ENCODE data around the gene THSD7A. TPM values are rescaled to one million over a fixed set of nuclear protein-coding genes. Genes with fewer than 3 reads are reported as not detected.

THSD7A gene
- total and polyA plus RNA-seq, 2 experiments from 2014 or later = 4.0 to 8.3 TPM

DNA sequence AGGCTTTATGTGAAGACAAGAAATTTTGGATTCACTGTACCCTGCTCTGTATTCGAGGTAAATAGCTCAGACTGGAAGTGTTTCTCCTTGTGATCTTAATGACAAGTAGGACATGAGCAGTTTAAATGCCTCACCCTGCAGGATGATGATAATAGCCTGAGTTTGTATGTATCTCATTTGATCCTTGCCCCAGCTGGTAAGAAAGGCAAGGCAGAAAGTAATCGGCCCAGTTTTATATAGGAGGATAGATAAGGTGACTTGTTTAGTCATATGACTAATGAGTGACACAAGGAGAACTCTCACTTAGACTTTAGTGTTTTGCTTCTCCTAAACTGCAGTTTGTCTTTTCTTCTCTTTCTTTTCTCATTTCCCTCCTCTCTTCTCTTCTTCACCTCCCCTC is 485.7 kb downstream of the THSD7A start:
- H3K79me2 ChIP-seq = no peaks in the 10 kb centered on the region
- no peaks in the 10 kb centered on the region for H3K9me3 ChIP-seq (ENCODE audit: low read depth)
- H3K27ac ChIP-seq = no peak overlapping the region
- no peaks in the 10 kb centered on the region for H3K9me2 ChIP-seq (replicated peaks; ENCODE audit: insufficient read depth)
- H2AFZ ChIP-seq = no peak overlapping the region
- H3K36me3 ChIP-seq (replicated peaks; ENCODE audit: insufficient read depth, low read depth) = no peaks in the 10 kb centered on the region
- no peaks in the 10 kb centered on the region for H3K27me3 ChIP-seq
- H3K4me1 ChIP-seq (ENCODE audit: insufficient read depth) = no peaks in the 10 kb centered on the region
- no peak overlapping the region for H3K4me3 ChIP-seq
- no peaks in the 10 kb centered on the region for H4K20me1 ChIP-seq (ENCODE audit: insufficient read depth, poor library complexity, severe bottlenecking)
- DNase-seq (ENCODE audit: low spot score) = peak; percentile 30
- no peak overlapping the region for H3K4me2 ChIP-seq
- 57% methylated on average over 2 of the region's 2 CpGs for WGBS (ENCODE audit: low lambda C conversion rate, missing lambda C conversion rate)
- TF ChIP-seq EZH2 (IDR thresholded peaks at IDR 0.05; ENCODE audit: borderline replicate concordance) = no peak
- TF ChIP-seq, protein P1, sequence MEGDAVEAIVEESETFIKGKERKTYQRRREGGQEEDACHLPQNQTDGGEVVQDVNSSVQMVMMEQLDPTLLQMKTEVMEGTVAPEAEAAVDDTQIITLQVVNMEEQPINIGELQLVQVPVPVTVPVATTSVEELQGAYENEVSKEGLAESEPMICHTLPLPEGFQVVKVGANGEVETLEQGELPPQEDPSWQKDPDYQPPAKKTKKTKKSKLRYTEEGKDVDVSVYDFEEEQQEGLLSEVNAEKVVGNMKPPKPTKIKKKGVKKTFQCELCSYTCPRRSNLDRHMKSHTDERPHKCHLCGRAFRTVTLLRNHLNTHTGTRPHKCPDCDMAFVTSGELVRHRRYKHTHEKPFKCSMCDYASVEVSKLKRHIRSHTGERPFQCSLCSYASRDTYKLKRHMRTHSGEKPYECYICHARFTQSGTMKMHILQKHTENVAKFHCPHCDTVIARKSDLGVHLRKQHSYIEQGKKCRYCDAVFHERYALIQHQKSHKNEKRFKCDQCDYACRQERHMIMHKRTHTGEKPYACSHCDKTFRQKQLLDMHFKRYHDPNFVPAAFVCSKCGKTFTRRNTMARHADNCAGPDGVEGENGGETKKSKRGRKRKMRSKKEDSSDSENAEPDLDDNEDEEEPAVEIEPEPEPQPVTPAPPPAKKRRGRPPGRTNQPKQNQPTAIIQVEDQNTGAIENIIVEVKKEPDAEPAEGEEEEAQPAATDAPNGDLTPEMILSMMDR (IDR thresholded peaks at IDR 0.05; ENCODE audit: poor library complexity) = no peak
- no peak for TF ChIP-seq EZH2phosphoT487 (IDR thresholded peaks at IDR 0.05; ENCODE audit: low read depth, severe bottlenecking, unreplicated experiment)

DNA sequence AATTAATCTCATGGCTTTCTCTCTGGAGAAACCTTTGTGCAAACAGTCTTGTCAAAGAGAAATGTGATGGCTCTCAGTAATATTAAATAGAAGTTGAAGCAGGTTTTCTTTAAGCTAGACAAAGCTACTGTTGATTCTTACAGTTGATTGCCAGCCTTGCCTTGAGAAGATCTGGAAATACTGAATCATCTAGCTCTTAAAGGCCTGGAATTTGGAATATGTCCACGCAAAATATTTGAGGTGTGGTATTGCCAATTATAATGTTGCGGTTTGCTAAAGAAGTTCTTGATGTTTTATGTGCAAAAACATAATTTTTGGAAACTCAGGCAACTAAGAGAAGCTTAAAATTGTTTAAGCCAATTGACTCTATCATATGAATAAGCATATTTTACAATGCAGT is 486.4 kb downstream of the THSD7A start:
- Histone ChIP-seq H3K4me2 (no peak overlapping the region), H3K4me3 (no peak overlapping the region), H3K4me1 (ENCODE audit: insufficient read depth) (no peaks in the 10 kb centered on the region), H2AFZ (no peak overlapping the region), H4K20me1 (ENCODE audit: insufficient read depth, poor library complexity, severe bottlenecking) (no peaks in the 10 kb centered on the region), H3K27me3 (no peaks in the 10 kb centered on the region), H3K27ac (no peak overlapping the region), H3K79me2 (no peaks in the 10 kb centered on the region), H3K9me2 (replicated peaks; ENCODE audit: insufficient read depth) (no peaks in the 10 kb centered on the region), H3K36me3 (replicated peaks; ENCODE audit: insufficient read depth, low read depth) (no peaks in the 10 kb centered on the region), H3K9me3 (ENCODE audit: low read depth) (no peaks in the 10 kb centered on the region)
- no peak for DNase-seq (ENCODE audit: low spot score)
- 90% methylated on average over 2 of the region's 2 CpGs for WGBS (ENCODE audit: low lambda C conversion rate, missing lambda C conversion rate)
- TF ChIP-seq, protein P1 (IDR thresholded peaks at IDR 0.05; ENCODE audit: poor library complexity) = no peak
- TF ChIP-seq EZH2 (IDR thresholded peaks at IDR 0.05; ENCODE audit: borderline replicate concordance) = no peak
- TF ChIP-seq EZH2phosphoT487 (IDR thresholded peaks at IDR 0.05; ENCODE audit: low read depth, severe bottlenecking, unreplicated experiment) = no peak

- H3K27me3 ChIP-seq = no peaks in the 10 kb centered on the region
- WGBS (ENCODE audit: low lambda C conversion rate, missing lambda C conversion rate) = 14% methylated on average over 10 of the region's 10 CpGs
- no peaks in the 10 kb centered on the region for H3K9me2 ChIP-seq (replicated peaks; ENCODE audit: insufficient read depth)
- H3K9me3 ChIP-seq (ENCODE audit: low read depth) = no peaks in the 10 kb centered on the region
- no peak overlapping the region for H2AFZ ChIP-seq
- H3K4me1 ChIP-seq (ENCODE audit: insufficient read depth) = no peaks in the 10 kb centered on the region
- H3K79me2 ChIP-seq = no peaks in the 10 kb centered on the region
- H3K4me2 ChIP-seq = peak overlapping the region; percentile 58
- H4K20me1 ChIP-seq (ENCODE audit: insufficient read depth, poor library complexity, severe bottlenecking) = no peaks in the 10 kb centered on the region
- no peak overlapping the region for H3K4me3 ChIP-seq
- peak; percentile 68 for DNase-seq (ENCODE audit: low spot score)
- H3K27ac ChIP-seq = no peak overlapping the region
- H3K36me3 ChIP-seq (replicated peaks; ENCODE audit: insufficient read depth, low read depth) = no peaks in the 10 kb centered on the region
- no peak for TF ChIP-seq EZH2phosphoT487 (IDR thresholded peaks at IDR 0.05; ENCODE audit: low read depth, severe bottlenecking, unreplicated experiment)
- TF ChIP-seq, protein P1 (IDR thresholded peaks at IDR 0.05; ENCODE audit: poor library complexity) = peak; percentile 82
Observed at GRCh38 chr7:11343818-11344413, 488.1 kb downstream of the THSD7A start.

DNA sequence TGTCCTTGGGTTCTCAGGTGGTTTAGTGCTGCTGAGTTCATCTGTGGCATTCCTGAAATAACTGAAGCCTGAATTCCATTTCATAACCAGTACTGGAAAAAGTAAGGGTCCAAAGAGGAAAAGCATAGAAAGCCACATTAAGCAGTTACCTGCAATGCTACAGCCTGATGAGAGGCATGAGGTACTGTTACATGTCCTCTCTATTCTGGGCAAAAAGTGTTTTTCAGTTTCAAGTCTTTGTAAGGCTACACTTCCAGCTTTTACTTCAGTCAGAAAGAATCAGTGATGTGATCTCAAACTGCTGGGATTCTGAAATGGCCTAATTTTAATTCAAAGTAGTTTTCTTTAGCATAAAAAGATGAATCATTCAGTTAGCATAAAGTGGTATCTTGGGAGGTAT is 488.9 kb downstream of the THSD7A start:
- Histone ChIP-seq H3K9me3 (ENCODE audit: low read depth) (no peaks in the 10 kb centered on the region), H3K27me3 (no peaks in the 10 kb centered on the region), H3K4me1 (ENCODE audit: insufficient read depth) (no peaks in the 10 kb centered on the region), H3K9me2 (replicated peaks; ENCODE audit: insufficient read depth) (no peaks in the 10 kb centered on the region), H3K79me2 (no peaks in the 10 kb centered on the region), H3K4me2 (no peak overlapping the region), H4K20me1 (ENCODE audit: insufficient read depth, poor library complexity, severe bottlenecking) (no peaks in the 10 kb centered on the region), H3K4me3 (no peak overlapping the region), H3K27ac (no peak overlapping the region), H2AFZ (no peak overlapping the region), H3K36me3 (replicated peaks; ENCODE audit: insufficient read depth, low read depth) (no peaks in the 10 kb centered on the region)
- no peak for TF ChIP-seq EZH2 (IDR thresholded peaks at IDR 0.05; ENCODE audit: borderline replicate concordance)
- TF ChIP-seq, protein P1 (IDR thresholded peaks at IDR 0.05; ENCODE audit: poor library complexity) = no peak
- no peak for DNase-seq (ENCODE audit: low spot score)

All from hepatocyte (in vitro differentiated cells).